ENCODE results near the gene SNX1. TPM values are rescaled to one million over a fixed set of nuclear protein-coding genes. Genes with fewer than 3 reads are reported as not detected.
A peak's percentile ranks its signal among the peaks of the same experiment; 100 is the strongest.

The SNX1 gene
- polyA plus RNA-seq, 1 donor (not counting 4 experiments of a cell fraction or from before 2014, with no cell fraction given), result 90.2 TPM

- Histone ChIP-seq H3K36me3 (ENCODE audit: control insufficient read depth in 2 of 2, extremely low read depth in 1 of 2, insufficient read depth in 2 of 2, low read length in 2 of 2) (peaks cover 0 to 11% of the 10 kb centered on the region in 2 experiments), H3K9me1 (ENCODE audit: control insufficient read depth, extremely low read depth, insufficient read depth, low read length) (no peaks in the 10 kb centered on the region), H3K27ac (ENCODE audit: control insufficient read depth, insufficient read depth, low read length) (no peak overlapping the region), H3K4me3 (ENCODE audit: control insufficient read depth in 2 of 3, extremely low read depth in 1 of 3, insufficient read depth in 2 of 3, low read depth in 1 of 3, low read length in 3 of 3) (no peak overlapping the region), H3K4me1 (ENCODE audit: control insufficient read depth, extremely low read depth, insufficient read depth, low read length) (peaks cover 3% of the 10 kb centered on the region), H4K20me1 (ENCODE audit: control insufficient read depth, extremely low read depth, insufficient read depth, low read length) (no peaks in the 10 kb centered on the region), H2AFZ (ENCODE audit: control insufficient read depth, low read length) (no peak overlapping the region), H3K9ac (ENCODE audit: control insufficient read depth, extremely low read depth, insufficient read depth, low read length) (no peak overlapping the region), H3K4me2 (ENCODE audit: control insufficient read depth, extremely low read depth, insufficient read depth, low read depth, low read length) (no peak overlapping the region), H3K79me2 (ENCODE audit: control insufficient read depth, insufficient read depth, low read length) (no peaks in the 10 kb centered on the region), H3K27me3 (ENCODE audit: control insufficient read depth, extremely low read depth, insufficient read depth, low read length) (no peaks in the 10 kb centered on the region), H3K9me3 (ENCODE audit: control insufficient read depth, low read depth, low read length) (no peaks in the 10 kb centered on the region)
- dilution Hi-C loops (cut with MboI; ENCODE audit: extremely low pct_ligation_motif_present, low sequenced_read_pairs), result no loop called here
- FAIRE-seq (peak; percentile 41), DNase-seq (ENCODE audit: low read depth, low spot score) (no peak)
- TF ChIP-seq, protein P1, sequence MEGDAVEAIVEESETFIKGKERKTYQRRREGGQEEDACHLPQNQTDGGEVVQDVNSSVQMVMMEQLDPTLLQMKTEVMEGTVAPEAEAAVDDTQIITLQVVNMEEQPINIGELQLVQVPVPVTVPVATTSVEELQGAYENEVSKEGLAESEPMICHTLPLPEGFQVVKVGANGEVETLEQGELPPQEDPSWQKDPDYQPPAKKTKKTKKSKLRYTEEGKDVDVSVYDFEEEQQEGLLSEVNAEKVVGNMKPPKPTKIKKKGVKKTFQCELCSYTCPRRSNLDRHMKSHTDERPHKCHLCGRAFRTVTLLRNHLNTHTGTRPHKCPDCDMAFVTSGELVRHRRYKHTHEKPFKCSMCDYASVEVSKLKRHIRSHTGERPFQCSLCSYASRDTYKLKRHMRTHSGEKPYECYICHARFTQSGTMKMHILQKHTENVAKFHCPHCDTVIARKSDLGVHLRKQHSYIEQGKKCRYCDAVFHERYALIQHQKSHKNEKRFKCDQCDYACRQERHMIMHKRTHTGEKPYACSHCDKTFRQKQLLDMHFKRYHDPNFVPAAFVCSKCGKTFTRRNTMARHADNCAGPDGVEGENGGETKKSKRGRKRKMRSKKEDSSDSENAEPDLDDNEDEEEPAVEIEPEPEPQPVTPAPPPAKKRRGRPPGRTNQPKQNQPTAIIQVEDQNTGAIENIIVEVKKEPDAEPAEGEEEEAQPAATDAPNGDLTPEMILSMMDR (optimal IDR thresholded peaks at IDR 0.05 in 1 of 3, IDR thresholded peaks at IDR 0.05 in 1 of 3, conservative IDR thresholded peaks at IDR 0.05 in 1 of 3; ENCODE audit: extremely low read depth in 1 of 3, insufficient read depth in 2 of 3, low read length in 3 of 3), result peak; percentile 82 to 88 (median 83)
- no peak for TF ChIP-seq EZH2 (IDR thresholded peaks at IDR 0.05; ENCODE audit: low read length)
These were observed 28.2 kb upstream of the SNX1 start for GRCh38 chr15:64067564-64068030.

DNA sequence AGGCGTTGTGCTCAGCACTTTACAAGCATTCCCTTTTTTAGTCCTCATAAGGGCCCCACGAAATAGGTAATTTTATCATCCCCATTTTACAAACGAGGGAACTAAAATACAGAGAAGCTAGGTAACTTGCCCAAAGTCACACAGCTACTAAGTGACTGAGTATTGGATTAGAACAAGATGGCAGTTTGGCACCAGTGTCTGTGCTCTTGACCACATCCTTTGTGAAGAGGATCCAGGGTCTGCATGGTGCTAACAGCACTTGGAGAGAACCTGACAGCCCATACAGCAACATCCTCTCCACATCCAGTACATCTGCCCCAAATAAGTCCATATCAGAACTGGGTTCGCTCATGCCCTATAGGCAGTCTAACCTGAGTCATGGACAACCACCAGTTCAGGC lies 27.6 kb upstream of the SNX1 start:
- dilution Hi-C loops (cut with MboI; ENCODE audit: extremely low pct_ligation_motif_present, low sequenced_read_pairs), result no loop called here
- Histone ChIP-seq H2AFZ (ENCODE audit: control insufficient read depth, low read length) (no peak overlapping the region), H4K20me1 (ENCODE audit: control insufficient read depth, extremely low read depth, insufficient read depth, low read length) (no peaks in the 10 kb centered on the region), H3K9me1 (ENCODE audit: control insufficient read depth, extremely low read depth, insufficient read depth, low read length) (no peaks in the 10 kb centered on the region), H3K36me3 (ENCODE audit: control insufficient read depth in 2 of 2, extremely low read depth in 1 of 2, insufficient read depth in 2 of 2, low read length in 2 of 2) (peaks cover 1 to 11% of the 10 kb centered on the region in 2 experiments), H3K27ac (ENCODE audit: control insufficient read depth, insufficient read depth, low read length) (no peak overlapping the region), H3K4me2 (ENCODE audit: control insufficient read depth, extremely low read depth, insufficient read depth, low read depth, low read length) (no peak overlapping the region), H3K4me1 (ENCODE audit: control insufficient read depth, extremely low read depth, insufficient read depth, low read length) (peaks cover 3% of the 10 kb centered on the region), H3K4me3 (ENCODE audit: control insufficient read depth in 2 of 3, extremely low read depth in 1 of 3, insufficient read depth in 2 of 3, low read depth in 1 of 3, low read length in 3 of 3) (no peak overlapping the region), H3K9me3 (ENCODE audit: control insufficient read depth, low read depth, low read length) (no peaks in the 10 kb centered on the region), H3K79me2 (ENCODE audit: control insufficient read depth, insufficient read depth, low read length) (no peaks in the 10 kb centered on the region), H3K27me3 (ENCODE audit: control insufficient read depth, extremely low read depth, insufficient read depth, low read length) (no peaks in the 10 kb centered on the region), H3K9ac (ENCODE audit: control insufficient read depth, extremely low read depth, insufficient read depth, low read length) (no peak overlapping the region)
- DNase-seq (ENCODE audit: low read depth, low spot score) (no peak), FAIRE-seq (no peak)
- TF ChIP-seq, protein P1 (optimal IDR thresholded peaks at IDR 0.05 in 1 of 3, IDR thresholded peaks at IDR 0.05 in 1 of 3, conservative IDR thresholded peaks at IDR 0.05 in 1 of 3; ENCODE audit: extremely low read depth in 1 of 3, insufficient read depth in 2 of 3, low read length in 3 of 3), result no peak
- no peak for TF ChIP-seq EZH2 (IDR thresholded peaks at IDR 0.05; ENCODE audit: low read length)

Data from keratinocyte (primary cell).